ENCODE data around the gene CPEB3. TPM values are rescaled to one million over a fixed set of nuclear protein-coding genes. Genes with fewer than 3 reads are reported as not detected.

The CPEB3 gene
- total RNA-seq, 6 experiments from 2014 or later = 5.7 to 46.5 (median 8.7) TPM

DNA sequence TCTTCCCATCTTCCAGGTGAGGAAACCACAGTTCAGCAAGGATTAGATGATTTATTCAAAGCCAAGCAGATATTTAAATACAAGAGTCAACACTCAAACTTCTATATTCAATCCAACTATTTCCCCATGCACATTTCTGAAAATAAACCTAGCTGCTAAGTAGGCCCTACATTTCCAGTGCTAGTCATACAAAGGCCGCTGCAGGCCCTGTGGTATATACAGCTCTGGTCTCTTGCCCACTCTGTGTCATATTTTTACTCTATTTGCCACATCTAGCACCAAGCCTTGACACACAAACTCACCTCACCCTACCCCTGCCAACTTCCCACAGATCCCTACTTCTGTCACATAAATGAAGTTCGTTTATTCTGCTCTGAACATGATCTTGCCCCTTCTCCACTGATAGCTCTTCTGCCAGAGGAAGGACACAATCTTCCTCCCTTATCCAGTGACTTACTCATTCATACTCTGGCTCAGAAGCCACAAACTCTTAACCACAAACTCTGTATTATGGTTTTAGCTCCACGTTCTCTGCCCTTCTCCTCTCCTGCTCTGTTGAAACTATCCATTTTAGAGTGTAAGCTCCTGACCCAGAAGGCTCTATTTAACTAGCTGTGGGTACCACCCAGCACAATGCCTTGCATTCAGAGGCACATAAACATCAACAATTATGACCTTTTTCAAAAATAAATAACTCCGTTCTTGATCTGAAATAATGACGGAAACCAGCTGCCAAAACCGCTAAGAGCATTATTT lies 180.7 kb downstream of the CPEB3 start:
- WGBS (ENCODE audit: insufficient coverage, low coverage, low lambda C conversion rate, missing lambda C conversion rate) = 38% methylated on average over 6 of the region's 6 CpGs
- TF ChIP-seq, protein P1, sequence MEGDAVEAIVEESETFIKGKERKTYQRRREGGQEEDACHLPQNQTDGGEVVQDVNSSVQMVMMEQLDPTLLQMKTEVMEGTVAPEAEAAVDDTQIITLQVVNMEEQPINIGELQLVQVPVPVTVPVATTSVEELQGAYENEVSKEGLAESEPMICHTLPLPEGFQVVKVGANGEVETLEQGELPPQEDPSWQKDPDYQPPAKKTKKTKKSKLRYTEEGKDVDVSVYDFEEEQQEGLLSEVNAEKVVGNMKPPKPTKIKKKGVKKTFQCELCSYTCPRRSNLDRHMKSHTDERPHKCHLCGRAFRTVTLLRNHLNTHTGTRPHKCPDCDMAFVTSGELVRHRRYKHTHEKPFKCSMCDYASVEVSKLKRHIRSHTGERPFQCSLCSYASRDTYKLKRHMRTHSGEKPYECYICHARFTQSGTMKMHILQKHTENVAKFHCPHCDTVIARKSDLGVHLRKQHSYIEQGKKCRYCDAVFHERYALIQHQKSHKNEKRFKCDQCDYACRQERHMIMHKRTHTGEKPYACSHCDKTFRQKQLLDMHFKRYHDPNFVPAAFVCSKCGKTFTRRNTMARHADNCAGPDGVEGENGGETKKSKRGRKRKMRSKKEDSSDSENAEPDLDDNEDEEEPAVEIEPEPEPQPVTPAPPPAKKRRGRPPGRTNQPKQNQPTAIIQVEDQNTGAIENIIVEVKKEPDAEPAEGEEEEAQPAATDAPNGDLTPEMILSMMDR (IDR thresholded peaks at IDR 0.05) = no peak
- TF ChIP-seq POLR2A (IDR thresholded peaks at IDR 0.05) = no peak
- ATAC-seq = peak in 2 of 4 donors; percentile 4 to 5

DNA sequence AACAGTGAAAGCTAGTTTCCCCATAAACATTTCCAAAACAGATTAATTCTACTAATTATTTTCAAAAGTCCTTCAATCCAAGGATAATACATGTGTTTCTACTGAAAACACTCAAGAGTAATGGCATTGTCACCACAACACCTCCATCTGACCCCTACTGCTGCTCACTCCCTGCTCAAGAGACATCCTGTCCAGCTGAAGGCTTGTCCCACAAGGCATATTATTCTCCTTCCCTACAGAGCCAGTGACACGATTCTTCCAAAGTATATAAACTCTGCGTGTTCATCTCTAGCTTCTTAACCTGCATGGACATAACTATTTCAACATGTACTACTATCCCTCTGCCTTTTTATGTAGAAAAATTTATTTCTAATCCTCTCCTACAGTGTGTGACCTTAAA lies 182.1 kb downstream of the CPEB3 start:
- intact Hi-C loops (cut with DNase I) = no loop called here
- 30% methylated on average over 2 of the region's 2 CpGs for WGBS (ENCODE audit: insufficient coverage, low coverage, low lambda C conversion rate, missing lambda C conversion rate)
- peak overlapping the region in 2 of 3 donors; percentile 38 to 63 for H3K4me3 ChIP-seq
- H3K36me3 ChIP-seq = peaks cover 0 to 10% (median 0%) of the 10 kb centered on the region in 4 donors
- peak; percentile 10 to 54 (median 34) for ATAC-seq
- peaks cover 0 to 59% (median 24%) of the 10 kb centered on the region in 4 donors for H3K4me1 ChIP-seq
- H3K27me3 ChIP-seq = no peaks in the 10 kb centered on the region
- no peak for TF ChIP-seq POLR2A (IDR thresholded peaks at IDR 0.05)
- TF ChIP-seq, protein P1 (IDR thresholded peaks at IDR 0.05) = no peak
- no peaks in the 10 kb centered on the region for H3K9me3 ChIP-seq
- no peak for DNase-seq
- peak overlapping the region in 2 of 3 donors; percentile 33 to 93 for H3K27ac ChIP-seq

More for the DNA sequence above, 180.7 kb downstream of the CPEB3 start:
- H3K4me1 ChIP-seq = peaks cover 0 to 64% (median 20%) of the 10 kb centered on the region in 4 donors
- H3K36me3 ChIP-seq = peaks cover 0 to 10% (median 0%) of the 10 kb centered on the region in 4 donors
- H3K4me3 ChIP-seq = peak overlapping the region in 2 of 3 donors; percentile 38 to 63
- H3K27me3 ChIP-seq = no peaks in the 10 kb centered on the region
- H3K27ac ChIP-seq = peak overlapping the region; percentile 33 to 93 (median 48)
- no peak for DNase-seq
- intact Hi-C loops (cut with DNase I) = no loop called here
- H3K9me3 ChIP-seq = no peaks in the 10 kb centered on the region

DNA sequence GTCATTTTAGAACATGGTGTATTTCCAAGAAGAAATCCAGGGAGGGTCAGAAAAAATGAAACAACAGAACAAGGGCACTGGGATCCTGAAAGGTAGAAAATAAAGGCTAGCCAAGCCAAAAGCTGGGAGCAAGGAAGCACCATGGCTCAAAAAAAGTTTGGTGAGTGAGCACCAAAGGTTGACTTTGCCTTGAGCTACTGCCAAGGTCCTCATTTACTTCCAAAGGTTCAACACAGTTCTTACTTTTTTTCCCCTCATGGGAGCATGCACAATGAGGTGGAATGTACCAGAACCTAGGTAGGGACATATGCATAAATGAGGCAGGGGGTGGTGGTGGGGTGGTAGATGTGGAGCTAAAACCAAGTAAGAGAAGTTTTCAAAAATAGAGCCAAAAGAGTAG lies 182.8 kb downstream of the CPEB3 start:
- ATAC-seq (peak; percentile 40 to 66 (median 55)), DNase-seq (peak in 1 of 3 donors; percentile 79)
- no peaks in the 10 kb centered on the region for H3K9me3 ChIP-seq
- H3K36me3 ChIP-seq = peaks cover 0 to 10% (median 0%) of the 10 kb centered on the region in 4 donors
- peak overlapping the region in 2 of 3 donors; percentile 33 to 93 for H3K27ac ChIP-seq
- TF ChIP-seq, protein P1 (IDR thresholded peaks at IDR 0.05) = no peak
- TF ChIP-seq POLR2A (IDR thresholded peaks at IDR 0.05) = no peak
- H3K27me3 ChIP-seq = no peaks in the 10 kb centered on the region
- H3K4me3 ChIP-seq = peak overlapping the region in 1 of 3 donors; percentile 63
- H3K4me1 ChIP-seq = peaks cover 0 to 58% (median 23%) of the 10 kb centered on the region in 4 donors
- intact Hi-C loops (cut with DNase I) = no loop called here

DNA sequence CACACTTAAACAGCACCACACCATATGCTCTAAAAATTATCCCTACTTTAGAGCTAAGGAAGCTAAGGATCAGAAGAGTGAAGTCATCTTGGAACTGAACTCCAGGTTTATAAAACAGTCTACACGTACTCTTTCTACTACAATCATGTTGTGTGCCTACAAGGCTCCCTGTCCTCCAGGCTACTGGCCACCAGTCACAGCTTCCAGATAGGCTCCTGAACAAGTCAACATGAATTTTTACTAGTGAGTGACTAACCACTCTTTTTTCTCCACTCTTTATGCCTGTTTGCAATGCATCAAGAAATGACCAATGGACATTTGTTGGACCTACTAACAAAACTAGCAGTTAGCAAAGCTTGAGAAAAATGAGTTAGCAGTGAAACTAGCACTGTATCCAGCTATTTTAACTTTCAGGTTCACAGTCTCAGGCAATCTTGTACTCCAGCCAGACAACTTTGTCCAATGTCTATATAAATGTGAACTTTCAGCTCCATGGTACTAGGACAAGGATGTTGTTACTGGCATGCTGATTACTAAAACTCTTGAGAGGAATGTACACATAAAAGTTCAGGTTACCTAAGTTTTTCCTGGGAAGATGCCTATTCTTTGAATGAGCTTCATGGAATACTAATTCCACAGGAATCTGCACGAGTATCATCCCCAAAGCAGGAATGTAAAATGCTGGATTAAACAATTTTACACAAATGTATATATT lies 187.3 kb downstream of the CPEB3 start:
- Histone ChIP-seq H3K27me3 (no peaks in the 10 kb centered on the region), H3K9me3 (no peaks in the 10 kb centered on the region), H3K36me3 (peaks cover 0 to 10% (median 0%) of the 10 kb centered on the region in 4 donors), H3K27ac (peak overlapping the region; percentile 2 to 93 (median 85)), H3K4me1 (peaks cover 0 to 77% (median 33%) of the 10 kb centered on the region in 4 donors), H3K4me3 (peak overlapping the region in 2 of 3 donors; percentile 1 to 12)
- ATAC-seq (peak; percentile 61 to 86 (median 72)), DNase-seq (peak in 1 of 3 donors; percentile 57)
- 31% methylated on average over 2 of the region's 2 CpGs for WGBS (ENCODE audit: insufficient coverage, low coverage, low lambda C conversion rate, missing lambda C conversion rate)
- TF ChIP-seq, protein P1 (IDR thresholded peaks at IDR 0.05) = no peak
- no peak for TF ChIP-seq POLR2A (IDR thresholded peaks at IDR 0.05)
- intact Hi-C loops (cut with DNase I) = loop anchor here in 1 of 2 donors (5.0 kb wide), 1 partner anchor 134 kb away; no protein-coding TSS in a partner anchor
